HG02840 (cell line): ENCODE measurements around the gene NPPA.
"Not testable (repeated sequence)": the region's sequence is repeated elsewhere in the genome, so short reads cannot be mapped to it uniquely, and the experiment has no call there.

Source experiments
- ATAC-seq: cut with Tn5 transposase; IDR thresholded peaks from one replicate; pipeline ENCODE4 v1.9.1; 2021; ENCODE audit warnings: mild to moderate bottlenecking, moderate library complexity, moderate number of reproducible peaks; ENCODE audit not compliant: unreplicated experiment, low FRiP score

NPPA gene

GRCh38 chr1:11822091-11822490 lies 25.5 kb downstream of the NPPA start:
- no peak for ATAC-seq

- ATAC-seq: no peak
Observed at GRCh38 chr1:11817192-11817591, 30.4 kb downstream of the NPPA start.

GRCh38 chr1:11813021-11813420 lies 34.6 kb downstream of the NPPA start:
- ATAC-seq: no peak

- no peak for ATAC-seq
Observed at GRCh38 chr1:11807133-11807532, 40.5 kb downstream of the NPPA start.

GRCh38 chr1:11806307-11806936 lies 41.2 kb downstream of the NPPA start:
- peak; percentile 41 for ATAC-seq

GRCh38 chr1:11805422-11806306 lies 41.9 kb downstream of the NPPA start, which contains the start of the genes CLCN6 and MTHFR:
Gene CLCN6 (plus strand): TSS chr1:11806191. CDS start chr1:11806263, 72 bp downstream.
Gene MTHFR (minus strand): TSS chr1:11805964. CDS start chr1:11803116, 2,848 bp downstream.
- ATAC-seq: peak; percentile 87

- ATAC-seq: no peak
Observed at GRCh38 chr1:11804666-11805421, 42.7 kb downstream of the NPPA start.

- ATAC-seq: not testable (repeated sequence)
Observed at GRCh38 chr1:11803924-11804665, 43.5 kb downstream of the NPPA start.

GRCh38 chr1:11802973-11803885 lies 44.4 kb downstream of the NPPA start:
- no peak for ATAC-seq

GRCh38 chr1:11802616-11802972 lies 45.0 kb downstream of the NPPA start:
- ATAC-seq: no peak

- ATAC-seq: no peak
Observed at GRCh38 chr1:11800756-11801433, 46.7 kb downstream of the NPPA start.

GRCh38 chr1:11800391-11800755 lies 47.2 kb downstream of the NPPA start:
- ATAC-seq: no peak

GRCh38 chr1:11799896-11800295 lies 47.7 kb downstream of the NPPA start:
- ATAC-seq: no peak

- no peak for ATAC-seq
Observed at GRCh38 chr1:11799099-11799498, 48.5 kb downstream of the NPPA start.

GRCh38 chr1:11797525-11798216 lies 49.9 kb downstream of the NPPA start:
- no peak for ATAC-seq

- ATAC-seq: no peak
Observed at GRCh38 chr1:11796036-11796828, 51.4 kb downstream of the NPPA start.
